ENCODE results near the gene NCOA3. TPM values are rescaled to one million over a fixed set of nuclear protein-coding genes. Genes with fewer than 3 reads are reported as not detected.
"Not testable (repeated sequence)": the region's sequence is repeated elsewhere in the genome, so short reads cannot be mapped to it uniquely, and the experiment has no call there.

Gene NCOA3
- total RNA-seq, 1 experiment from 2014 or later = 35.6 TPM

DNA sequence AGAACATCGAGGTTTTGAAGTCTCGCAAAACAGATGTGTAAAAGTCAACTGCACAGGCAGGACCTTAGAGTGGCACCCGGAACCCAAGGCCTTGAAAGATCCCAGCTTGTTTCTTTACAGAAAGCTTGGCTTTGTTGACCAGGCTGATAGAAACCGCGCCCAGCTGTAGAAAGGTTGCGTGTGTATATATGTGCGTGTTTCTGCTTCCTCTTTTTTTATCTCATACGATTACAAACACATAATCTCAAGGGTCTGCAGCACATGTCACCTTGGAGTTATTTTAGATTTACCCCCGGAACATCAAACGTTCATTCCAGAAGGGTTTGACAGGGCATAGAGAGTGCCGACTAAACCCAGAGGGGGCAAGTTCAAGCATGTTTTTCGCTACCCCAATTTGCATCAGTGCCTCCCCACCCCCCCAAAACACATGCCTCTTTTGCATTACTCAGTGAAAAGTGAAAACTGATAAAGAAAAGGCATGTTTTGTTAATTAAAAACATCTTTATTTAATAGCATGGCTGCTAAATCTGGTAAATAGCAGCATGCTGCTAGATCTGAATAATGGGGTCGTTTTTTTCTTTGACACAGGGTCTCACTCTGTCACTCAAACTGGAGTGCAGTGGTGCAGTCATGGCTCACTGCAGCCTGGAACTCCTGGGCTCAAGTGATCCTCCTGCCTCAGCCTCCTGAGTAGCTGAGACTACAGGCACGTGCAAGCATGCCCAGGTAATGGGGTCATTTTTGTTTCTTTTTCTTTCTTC is 33.2 kb upstream of the NCOA3 start:
- DNase-seq (ENCODE audit: low read depth) = no peak

- no peak for DNase-seq (ENCODE audit: low read depth)
Observed at GRCh38 chr20:47475419-47476044, 26.2 kb upstream of the NCOA3 start.

DNA sequence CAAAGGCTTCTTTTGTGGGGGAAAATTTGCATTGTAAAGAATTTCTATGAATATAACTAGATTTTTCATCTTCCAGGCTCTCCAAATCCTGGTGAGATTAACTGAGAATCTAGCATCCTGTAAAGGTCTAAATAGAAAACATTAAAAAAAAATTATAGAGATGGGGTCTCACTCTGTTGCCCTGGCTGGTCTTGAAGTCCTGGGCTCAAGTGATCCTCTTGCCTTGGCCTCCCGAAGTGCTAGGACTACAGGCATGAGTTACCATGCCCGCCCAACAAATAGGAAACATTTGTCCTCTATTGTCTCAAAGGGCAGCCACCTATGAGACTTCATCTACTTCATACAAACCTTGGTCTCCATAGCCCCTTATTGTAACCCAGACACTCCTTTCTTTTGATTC is 25.2 kb upstream of the NCOA3 start:
- no peak for DNase-seq (ENCODE audit: low read depth)

- no peak for DNase-seq (ENCODE audit: low read depth)
Observed at GRCh38 chr20:47479093-47479492, 22.6 kb upstream of the NCOA3 start.

DNA sequence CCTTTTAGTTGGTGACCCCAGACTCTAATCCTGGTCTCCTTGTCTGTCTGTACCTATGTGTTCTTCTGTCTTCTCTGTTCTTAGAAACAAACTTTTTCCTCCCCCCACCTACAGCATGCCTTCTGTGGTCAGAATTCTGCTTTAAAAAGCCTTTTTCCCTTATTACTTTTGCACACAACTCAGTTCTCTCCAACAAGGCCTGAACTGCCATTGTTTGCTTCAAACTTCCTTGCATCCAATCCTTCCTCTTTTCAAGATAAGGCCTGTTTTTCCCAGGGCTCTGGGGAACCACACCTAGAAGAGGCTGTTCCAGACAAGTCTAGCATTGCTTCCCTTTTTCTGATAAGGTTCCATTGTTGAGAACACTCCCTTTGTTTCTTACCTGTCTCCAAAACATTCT is 22.2 kb upstream of the NCOA3 start:
- DNase-seq (ENCODE audit: low read depth) = no peak

DNA sequence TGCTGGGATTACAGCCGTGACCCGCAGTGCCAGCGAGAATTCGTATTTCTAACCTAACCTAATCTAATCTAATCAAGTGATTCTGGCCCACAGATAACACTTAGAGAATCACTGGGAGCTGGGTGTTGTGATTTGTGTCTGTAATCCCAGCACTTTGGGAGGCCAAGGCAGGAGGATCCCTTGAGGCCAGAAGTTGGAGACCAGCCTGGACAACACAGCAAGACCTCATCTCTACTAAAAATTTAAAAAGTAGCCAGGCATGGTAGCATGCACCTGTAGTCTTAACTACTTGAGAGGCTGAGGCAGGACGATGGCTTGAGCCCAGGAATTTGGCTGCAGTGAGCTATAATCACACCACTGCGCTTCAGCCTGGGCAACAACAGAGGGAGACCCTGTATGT is 21.4 kb upstream of the NCOA3 start:
- no peak for DNase-seq (ENCODE audit: low read depth)

DNA sequence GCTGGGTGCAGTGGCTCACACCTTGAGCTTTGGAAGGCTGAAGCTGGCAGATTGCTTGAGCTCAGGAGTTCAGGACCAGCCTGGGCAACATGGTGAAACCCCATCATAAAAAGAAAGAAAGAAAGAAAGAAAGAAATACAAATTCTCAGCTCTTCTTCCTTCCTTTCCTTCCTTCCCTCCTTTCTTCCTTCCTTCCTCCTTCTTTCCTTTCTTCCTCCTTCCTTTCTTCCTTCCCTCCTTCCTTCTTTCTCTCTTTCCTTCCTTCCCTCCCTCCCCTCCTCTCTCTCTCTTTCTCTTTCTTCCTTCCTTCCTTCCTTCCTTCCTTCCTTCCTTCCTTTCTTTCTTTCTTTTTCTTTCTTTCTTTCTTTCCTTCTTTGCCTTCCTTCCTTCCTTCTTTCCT is 21.0 kb upstream of the NCOA3 start:
- no peak for DNase-seq (ENCODE audit: low read depth)

GRCh38 chr20:47481330-47482216 is 20.1 kb upstream of the NCOA3 start:
- no peak for DNase-seq (ENCODE audit: low read depth)

DNA sequence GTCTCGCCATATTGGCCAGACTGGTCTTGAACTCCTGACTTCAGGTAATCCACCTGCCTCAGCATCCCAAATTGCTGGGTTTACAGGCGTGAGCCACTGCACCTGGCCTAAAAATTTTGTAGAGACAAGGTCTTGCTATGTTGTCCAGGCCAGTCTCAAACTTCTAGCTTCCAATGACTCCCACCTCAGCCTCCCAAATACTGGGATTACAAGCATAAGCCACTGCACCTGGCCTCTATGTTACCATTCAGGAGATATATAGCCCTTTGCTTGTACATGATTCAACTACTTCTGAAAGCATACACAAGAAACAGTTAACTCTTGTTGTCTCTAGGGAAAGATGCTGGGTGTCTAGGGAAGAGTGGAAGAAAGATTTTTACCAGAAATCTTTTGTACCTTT is 19.0 kb upstream of the NCOA3 start:
- DNase-seq (ENCODE audit: low read depth) = no peak

GRCh38 chr20:47484303-47484702 is 17.4 kb upstream of the NCOA3 start:
- no peak for DNase-seq (ENCODE audit: low read depth)

DNA sequence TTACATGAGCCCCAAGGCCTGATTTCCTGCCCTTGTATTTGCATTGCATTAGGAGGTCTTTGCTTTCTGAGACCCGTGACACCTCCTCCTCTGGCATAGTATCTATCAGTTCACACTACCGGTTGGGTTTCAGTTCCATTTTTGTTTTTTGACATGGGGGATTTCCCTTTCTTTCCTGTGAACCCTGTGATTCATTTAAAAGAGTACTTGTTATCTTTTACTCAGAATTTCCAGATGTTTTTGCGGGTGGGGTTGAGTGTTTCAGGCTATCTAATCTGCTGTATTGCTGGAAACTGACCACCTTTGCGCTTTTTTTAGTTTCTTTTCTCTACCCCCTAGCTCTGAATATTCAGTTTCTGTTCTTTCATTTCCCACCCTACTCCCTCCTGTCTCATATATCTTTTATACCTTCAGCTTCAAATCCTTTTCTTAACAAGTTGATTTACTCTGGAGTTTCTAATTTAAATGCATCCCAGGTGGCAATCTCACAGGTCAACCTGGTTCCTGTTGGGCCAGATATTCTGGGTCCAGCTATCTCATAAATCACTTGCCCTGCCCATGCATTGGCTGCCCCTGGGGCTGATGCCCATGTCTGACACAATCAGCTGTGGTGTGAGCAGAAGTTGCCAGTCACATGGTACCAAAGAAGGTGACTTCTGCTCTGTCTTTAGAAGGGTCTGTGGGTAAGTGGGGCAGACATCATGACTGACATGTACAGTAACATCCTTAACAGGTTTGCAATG is 14.3 kb upstream of the NCOA3 start:
- peak; percentile 33 for DNase-seq (ENCODE audit: low read depth)

- DNase-seq (ENCODE audit: low read depth) = no peak
Observed at GRCh38 chr20:47489448-47489872, 12.2 kb upstream of the NCOA3 start.

DNA sequence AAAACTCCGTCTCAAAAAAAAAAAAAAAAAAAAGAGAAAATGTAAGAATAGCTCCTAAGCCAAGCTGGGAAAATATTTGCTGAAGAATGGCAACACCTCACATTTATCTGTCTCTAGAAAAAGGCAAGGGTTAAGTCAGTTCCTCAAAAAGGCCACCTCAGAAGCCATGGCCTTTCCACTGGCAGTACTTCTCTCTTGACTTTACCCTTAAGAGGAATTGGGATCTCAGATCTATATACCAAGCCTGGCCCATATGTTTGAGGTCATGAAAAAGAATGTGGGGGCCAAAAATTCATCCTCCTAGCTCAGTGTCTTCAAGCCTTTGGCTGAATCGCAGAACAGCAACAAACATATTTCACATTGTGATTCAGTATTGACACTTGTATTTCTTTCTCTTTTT is 10.9 kb upstream of the NCOA3 start:
- no peak for DNase-seq (ENCODE audit: low read depth)

GRCh38 chr20:47492284-47492683 is 9.4 kb upstream of the NCOA3 start:
- DNase-seq (ENCODE audit: low read depth) = no peak

GRCh38 chr20:47493175-47493962 is 8.3 kb upstream of the NCOA3 start:
- peak; percentile 88 for DNase-seq (ENCODE audit: low read depth)

- no peak for DNase-seq (ENCODE audit: low read depth)
Observed at GRCh38 chr20:47493963-47494293, 7.8 kb upstream of the NCOA3 start.

DNA sequence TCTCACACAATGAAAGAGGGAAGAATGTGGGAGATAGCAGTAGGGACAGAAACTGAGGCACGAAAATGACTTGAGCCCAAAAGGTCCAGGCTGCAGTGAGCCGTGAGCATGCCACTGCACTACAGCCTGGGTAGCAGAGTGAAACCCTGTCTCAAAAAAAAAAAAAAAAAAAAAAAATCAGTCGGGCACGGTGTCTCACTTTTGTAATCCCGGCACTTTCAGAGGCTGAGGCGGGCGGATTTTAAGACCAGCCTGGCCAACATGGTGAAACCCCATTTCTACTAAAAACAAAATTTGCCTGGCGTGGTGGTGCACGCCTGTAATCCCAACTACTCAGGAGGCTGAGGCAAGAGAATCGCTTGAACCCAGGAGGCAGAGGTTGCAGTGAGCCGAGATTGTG is 7.1 kb upstream of the NCOA3 start:
- not testable (repeated sequence) for DNase-seq (ENCODE audit: low read depth)

GRCh38 chr20:47496118-47496517 is 5.6 kb upstream of the NCOA3 start:
- DNase-seq (ENCODE audit: low read depth) = no peak

- DNase-seq (ENCODE audit: low read depth) = no peak
Observed at GRCh38 chr20:47498606-47499005, 3.1 kb upstream of the NCOA3 start.

- no peak for DNase-seq (ENCODE audit: low read depth)
Observed at GRCh38 chr20:47499053-47499452, 2.6 kb upstream of the NCOA3 start.

GRCh38 chr20:47500082-47500481 is 1.6 kb upstream of the NCOA3 start:
- DNase-seq (ENCODE audit: low read depth) = not testable (repeated sequence)
